ENCODE measurements around the gene AP1S3.

DNA sequence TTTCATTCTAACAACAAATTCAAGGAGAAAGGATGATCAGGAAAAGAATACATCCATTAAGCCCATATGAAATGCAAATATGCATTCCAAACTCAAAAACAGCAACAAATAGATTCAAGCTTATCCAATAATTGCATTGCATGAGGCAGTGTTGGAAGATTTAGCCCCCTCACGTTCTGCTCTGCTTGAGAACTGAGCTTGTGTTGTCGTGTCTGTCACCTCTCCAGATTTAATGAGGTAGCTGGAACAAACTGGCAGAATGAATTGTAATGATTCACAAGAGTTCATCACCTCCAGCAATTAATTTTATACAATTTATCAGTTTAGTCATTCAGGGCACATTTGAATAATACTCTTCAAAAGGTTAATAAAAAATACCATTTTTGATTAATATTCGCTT is 54.8 kb downstream of the AP1S3 start:
- no peak for TF ChIP-seq ISL1 (CRISPR knock-in tag; IDR thresholded peaks at IDR 0.05)
- TF ChIP-seq, protein P1, sequence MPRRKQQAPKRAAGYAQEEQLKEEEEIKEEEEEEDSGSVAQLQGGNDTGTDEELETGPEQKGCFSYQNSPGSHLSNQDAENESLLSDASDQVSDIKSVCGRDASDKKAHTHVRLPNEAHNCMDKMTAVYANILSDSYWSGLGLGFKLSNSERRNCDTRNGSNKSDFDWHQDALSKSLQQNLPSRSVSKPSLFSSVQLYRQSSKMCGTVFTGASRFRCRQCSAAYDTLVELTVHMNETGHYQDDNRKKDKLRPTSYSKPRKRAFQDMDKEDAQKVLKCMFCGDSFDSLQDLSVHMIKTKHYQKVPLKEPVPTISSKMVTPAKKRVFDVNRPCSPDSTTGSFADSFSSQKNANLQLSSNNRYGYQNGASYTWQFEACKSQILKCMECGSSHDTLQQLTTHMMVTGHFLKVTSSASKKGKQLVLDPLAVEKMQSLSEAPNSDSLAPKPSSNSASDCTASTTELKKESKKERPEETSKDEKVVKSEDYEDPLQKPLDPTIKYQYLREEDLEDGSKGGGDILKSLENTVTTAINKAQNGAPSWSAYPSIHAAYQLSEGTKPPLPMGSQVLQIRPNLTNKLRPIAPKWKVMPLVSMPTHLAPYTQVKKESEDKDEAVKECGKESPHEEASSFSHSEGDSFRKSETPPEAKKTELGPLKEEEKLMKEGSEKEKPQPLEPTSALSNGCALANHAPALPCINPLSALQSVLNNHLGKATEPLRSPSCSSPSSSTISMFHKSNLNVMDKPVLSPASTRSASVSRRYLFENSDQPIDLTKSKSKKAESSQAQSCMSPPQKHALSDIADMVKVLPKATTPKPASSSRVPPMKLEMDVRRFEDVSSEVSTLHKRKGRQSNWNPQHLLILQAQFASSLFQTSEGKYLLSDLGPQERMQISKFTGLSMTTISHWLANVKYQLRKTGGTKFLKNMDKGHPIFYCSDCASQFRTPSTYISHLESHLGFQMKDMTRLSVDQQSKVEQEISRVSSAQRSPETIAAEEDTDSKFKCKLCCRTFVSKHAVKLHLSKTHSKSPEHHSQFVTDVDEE (CRISPR knock-in tag; IDR thresholded peaks at IDR 0.05), result no peak

Data from SK-N-SH treated with all-trans-retinoic acid at 6 μM for 48 hours (cell line).